HEK293 (cell line): Measurements from ENCODE around the gene TEDC2.

Source experiments
- CTCF ChIA-PET: fragments of 350-600 bp; formaldehyde crosslinking; extraction: SDS; loops from one replicate; lab custom pipeline; 2021; ENCODE audit warnings: antibody characterized with exemption; lab: Yijun Ruan, JAX
- POLR2A ChIA-PET: fragments of 300-600 bp; formaldehyde crosslinking; extraction: SDS; loops from one replicate; lab custom pipeline; 2020; ENCODE audit warnings: antibody characterized with exemption, inconsistent platforms; lab: Yijun Ruan, JAX
- H3K27ac ChIP-seq: fragments of 200-500 bp; sonication (Bioruptor generic); 2 replicates; pipeline ENCODE4 v1.5.1; 2014; ENCODE audit warnings: low read depth, low read length, control low read depth, inconsistent platforms; ENCODE audit errors: extremely low read depth
- H3K36me3 ChIP-seq, 2 experiments: fragments of 200-500 bp in 1 of 2; sonication (Bioruptor generic) in 1 of 2; 1 replicate in 1 of 2; 2 replicates in 1 of 2; pipeline ENCODE4 v1.5.1; 2014 to 2017; ENCODE audit warnings: inconsistent platforms in 2 of 2, low read length in 2 of 2; ENCODE audit not compliant: control insufficient read depth in 2 of 2, insufficient read depth in 1 of 2
- H3K4me1 ChIP-seq: fragments of 200-500 bp; sonication (Bioruptor generic); 2 replicates; pipeline ENCODE4 v1.5.1; 2014; ENCODE audit warnings: mild to moderate bottlenecking, low read length, inconsistent platforms; ENCODE audit not compliant: control insufficient read depth, insufficient read depth
- H3K4me3 ChIP-seq: 2 replicates; pipeline ENCODE4 v1.5.1; 2011; ENCODE audit warnings: low read depth, mild to moderate bottlenecking, control low read depth, low read length, moderate library complexity
- H3K9me3 ChIP-seq: fragments of 200-500 bp; sonication (Bioruptor generic); 2 replicates; pipeline ENCODE4 v1.5.1; 2014; ENCODE audit warnings: low read depth, low read length, inconsistent platforms; ENCODE audit not compliant: control insufficient read depth, insufficient read depth
- EGR2 ChIP-seq: fragments of 450-650 bp; formaldehyde crosslinking; IDR thresholded peaks from 2 replicates; pipeline ENCODE4 v1.5.1; 2016; ENCODE audit warnings: low read depth, missing biosample characterization, missing genetic modification characterization
- GFI1B ChIP-seq: fragments of 450-650 bp; formaldehyde crosslinking; IDR thresholded peaks from 2 replicates; pipeline ENCODE4 v1.5.1; 2016; ENCODE audit warnings: missing biosample characterization, missing genetic modification characterization
- HOXC10 ChIP-seq: sonication (generic); formaldehyde crosslinking; IDR thresholded peaks from 2 replicates; pipeline ENCODE4 v1.8.1; 2023; ENCODE audit warnings: mild to moderate bottlenecking, missing genetic modification reagents
- HOXD13 ChIP-seq: sonication (generic); formaldehyde crosslinking; IDR thresholded peaks from 2 replicates; pipeline ENCODE4 v1.8.0; 2022; ENCODE audit warnings: missing genetic modification reagents, borderline replicate concordance
- KLF16 ChIP-seq: fragments of 450-650 bp; formaldehyde crosslinking; IDR thresholded peaks from 2 replicates; pipeline ENCODE4 v1.5.1; 2017; ENCODE audit warnings: missing biosample characterization, missing genetic modification characterization
- PRDM1 ChIP-seq: fragments of 450-650 bp; formaldehyde crosslinking; IDR thresholded peaks from 2 replicates; pipeline ENCODE4; 2016; ENCODE audit warnings: missing biosample characterization, missing genetic modification characterization
- RBAK ChIP-seq: fragments of 450-650 bp; formaldehyde crosslinking; IDR thresholded peaks from 2 replicates; pipeline ENCODE4 v1.5.1; 2016; ENCODE audit warnings: missing biosample characterization, missing genetic modification characterization
- SP2 ChIP-seq: fragments of 450-650 bp; formaldehyde crosslinking; IDR thresholded peaks from 2 replicates; pipeline ENCODE4 v1.5.1; 2016; ENCODE audit warnings: missing biosample characterization, missing genetic modification characterization
- SP7 ChIP-seq: fragments of 450-650 bp; formaldehyde crosslinking; IDR thresholded peaks from 2 replicates; pipeline ENCODE4 v1.5.1; 2016; ENCODE audit warnings: missing biosample characterization, missing genetic modification characterization
- YY2 ChIP-seq: fragments of 450-650 bp; formaldehyde crosslinking; IDR thresholded peaks from 2 replicates; pipeline ENCODE4 v1.5.1; 2016; ENCODE audit warnings: missing biosample characterization, missing genetic modification characterization
- ZBTB48 ChIP-seq: fragments of 450-650 bp; formaldehyde crosslinking; IDR thresholded peaks from 2 replicates; pipeline ENCODE4 v1.5.1; 2016; ENCODE audit warnings: missing biosample characterization, missing genetic modification characterization
- ZBTB8A ChIP-seq: fragments of 450-650 bp; formaldehyde crosslinking; IDR thresholded peaks from 2 replicates; pipeline ENCODE4 v1.5.1; 2016; ENCODE audit warnings: missing biosample characterization, missing genetic modification characterization
- ZFP69B ChIP-seq: fragments of 450-650 bp; formaldehyde crosslinking; IDR thresholded peaks from 2 replicates; pipeline ENCODE4 v1.5.1; 2016; ENCODE audit warnings: missing biosample characterization, missing genetic modification characterization
- ZIC2 ChIP-seq: fragments of 450-650 bp; formaldehyde crosslinking; IDR thresholded peaks from 2 replicates; pipeline ENCODE4 v1.5.1; 2016; ENCODE audit warnings: missing biosample characterization, missing genetic modification characterization
- ZNF132 ChIP-seq: fragments of 450-650 bp; formaldehyde crosslinking; IDR thresholded peaks from 2 replicates; pipeline ENCODE4 v1.5.1; 2017; ENCODE audit warnings: missing biosample characterization, missing genetic modification characterization, borderline replicate concordance
- ZNF133 ChIP-seq: fragments of 450-650 bp; formaldehyde crosslinking; IDR thresholded peaks from 2 replicates; pipeline ENCODE4 v1.5.1; 2016; ENCODE audit warnings: missing biosample characterization, missing genetic modification characterization
- ZNF138 ChIP-seq: fragments of 450-650 bp; formaldehyde crosslinking; IDR thresholded peaks from 2 replicates; pipeline ENCODE4 v1.5.1; 2016; ENCODE audit warnings: missing biosample characterization, missing genetic modification characterization, borderline replicate concordance
- ZNF146 ChIP-seq: fragments of 450-650 bp; formaldehyde crosslinking; IDR thresholded peaks from 2 replicates; pipeline ENCODE4 v1.5.1; 2016; ENCODE audit warnings: missing biosample characterization, missing genetic modification characterization
- ZNF2 ChIP-seq: fragments of 450-650 bp; formaldehyde crosslinking; IDR thresholded peaks from 2 replicates; pipeline ENCODE4 v1.5.1; 2016; ENCODE audit warnings: missing biosample characterization, missing genetic modification characterization
- ZNF202 ChIP-seq: fragments of 450-650 bp; formaldehyde crosslinking; IDR thresholded peaks from 2 replicates; pipeline ENCODE4 v1.5.1; 2016; ENCODE audit warnings: missing biosample characterization, missing genetic modification characterization, borderline replicate concordance
- ZNF266 ChIP-seq: fragments of 450-650 bp; formaldehyde crosslinking; IDR thresholded peaks from 2 replicates; pipeline ENCODE4 v1.5.1; 2016; ENCODE audit warnings: missing biosample characterization, missing genetic modification characterization, low read depth
- ZNF292 ChIP-seq: fragments of 450-650 bp; formaldehyde crosslinking; IDR thresholded peaks from 2 replicates; pipeline ENCODE4 v1.5.1; 2016; ENCODE audit warnings: low read depth, missing biosample characterization, missing genetic modification characterization, borderline replicate concordance
- ZNF510 ChIP-seq: fragments of 450-650 bp; formaldehyde crosslinking; IDR thresholded peaks from 2 replicates; pipeline ENCODE4 v1.5.1; 2018; ENCODE audit warnings: mild to moderate bottlenecking, missing genetic modification characterization, missing biosample characterization; ENCODE audit not compliant: insufficient replicate concordance
- ZNF514 ChIP-seq: fragments of 450-650 bp; formaldehyde crosslinking; IDR thresholded peaks from 2 replicates; pipeline ENCODE4 v1.5.1; 2016; ENCODE audit warnings: missing biosample characterization, missing genetic modification characterization
- ZNF549 ChIP-seq: fragments of 450-650 bp; IDR thresholded peaks from 2 replicates; pipeline ENCODE4 v1.5.1; 2018; ENCODE audit warnings: missing biosample characterization, missing genetic modification characterization, mild to moderate bottlenecking, inconsistent platforms, moderate library complexity
- ZNF561 ChIP-seq: fragments of 450-650 bp; IDR thresholded peaks from 2 replicates; pipeline ENCODE4 v1.5.1; 2018; ENCODE audit warnings: missing biosample characterization, missing genetic modification characterization, borderline replicate concordance
- ZNF600 ChIP-seq: fragments of 450-650 bp; formaldehyde crosslinking; IDR thresholded peaks from 2 replicates; pipeline ENCODE4 v1.5.1; 2016; ENCODE audit warnings: missing biosample characterization, missing genetic modification characterization
- ZNF843 ChIP-seq: fragments of 450-650 bp; formaldehyde crosslinking; IDR thresholded peaks from 2 replicates; pipeline ENCODE4 v1.5.1; 2016; ENCODE audit warnings: missing biosample characterization, missing genetic modification characterization
- TF ChIP-seq, protein P1 (sequence below): fragments of 450-650 bp; formaldehyde crosslinking; IDR thresholded peaks from 2 replicates; pipeline ENCODE4 v1.5.0; 2017; ENCODE audit warnings: missing biosample characterization, missing genetic modification characterization, borderline replicate concordance
- TF ChIP-seq, protein P2 (sequence below): fragments of 450-650 bp; formaldehyde crosslinking; IDR thresholded peaks from 2 replicates; pipeline ENCODE4 v1.5.1; 2016; ENCODE audit warnings: missing biosample characterization, missing genetic modification characterization
- TF ChIP-seq, protein P3 (sequence below): fragments of 450-650 bp; formaldehyde crosslinking; IDR thresholded peaks from 2 replicates; pipeline ENCODE4 v1.5.1; 2016; ENCODE audit warnings: missing biosample characterization, missing genetic modification characterization
- TF ChIP-seq, protein P4 (sequence below): fragments of 450-650 bp; formaldehyde crosslinking; IDR thresholded peaks from 2 replicates; pipeline ENCODE4 v1.5.1; 2016; ENCODE audit warnings: missing biosample characterization, missing genetic modification characterization

TEDC2 gene

DNA sequence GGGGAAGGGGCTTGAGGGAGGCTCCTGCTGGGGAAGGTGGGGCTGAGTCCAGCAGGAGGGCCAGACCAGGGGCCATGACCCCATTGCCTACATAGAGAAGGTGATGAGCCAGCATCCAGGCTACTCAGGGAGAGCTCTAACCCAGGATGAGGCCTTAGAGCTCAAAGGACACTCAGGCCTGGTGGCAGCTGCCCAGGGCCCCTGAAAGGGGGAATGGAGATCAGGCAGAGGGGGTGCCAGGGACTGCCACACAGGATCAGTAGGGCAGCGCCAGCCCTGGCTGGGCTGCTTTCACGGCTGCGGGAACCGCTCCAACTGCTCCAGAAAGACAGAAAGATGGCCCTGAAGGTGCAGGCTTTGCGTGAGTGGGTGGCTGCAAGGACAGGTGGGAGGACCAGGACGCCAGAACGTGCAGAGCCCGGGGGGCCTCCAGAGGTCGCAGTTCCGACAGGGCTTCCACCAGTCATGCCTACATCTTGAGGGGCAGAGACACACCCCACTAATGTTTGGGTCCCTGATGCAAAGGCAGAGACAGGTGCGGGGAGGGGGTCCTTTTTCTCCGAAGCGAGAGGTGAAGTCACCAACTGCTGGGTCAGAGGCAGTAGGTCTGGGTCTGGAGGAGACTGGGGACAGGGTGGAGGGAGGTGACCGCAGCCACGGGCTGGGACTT lies 53.0 kb downstream of the TEDC2 start (continued):
- TF ChIP-seq, protein P1, sequence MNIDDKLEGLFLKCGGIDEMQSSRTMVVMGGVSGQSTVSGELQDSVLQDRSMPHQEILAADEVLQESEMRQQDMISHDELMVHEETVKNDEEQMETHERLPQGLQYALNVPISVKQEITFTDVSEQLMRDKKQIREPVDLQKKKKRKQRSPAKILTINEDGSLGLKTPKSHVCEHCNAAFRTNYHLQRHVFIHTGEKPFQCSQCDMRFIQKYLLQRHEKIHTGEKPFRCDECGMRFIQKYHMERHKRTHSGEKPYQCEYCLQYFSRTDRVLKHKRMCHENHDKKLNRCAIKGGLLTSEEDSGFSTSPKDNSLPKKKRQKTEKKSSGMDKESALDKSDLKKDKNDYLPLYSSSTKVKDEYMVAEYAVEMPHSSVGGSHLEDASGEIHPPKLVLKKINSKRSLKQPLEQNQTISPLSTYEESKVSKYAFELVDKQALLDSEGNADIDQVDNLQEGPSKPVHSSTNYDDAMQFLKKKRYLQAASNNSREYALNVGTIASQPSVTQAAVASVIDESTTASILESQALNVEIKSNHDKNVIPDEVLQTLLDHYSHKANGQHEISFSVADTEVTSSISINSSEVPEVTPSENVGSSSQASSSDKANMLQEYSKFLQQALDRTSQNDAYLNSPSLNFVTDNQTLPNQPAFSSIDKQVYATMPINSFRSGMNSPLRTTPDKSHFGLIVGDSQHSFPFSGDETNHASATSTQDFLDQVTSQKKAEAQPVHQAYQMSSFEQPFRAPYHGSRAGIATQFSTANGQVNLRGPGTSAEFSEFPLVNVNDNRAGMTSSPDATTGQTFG (tag by site-specific recombination), result 0 out of 2 replicates have a peak, but pooled peaks have one; percentile 33
- no peak for TF ChIP-seq ZNF514
- no peak for TF ChIP-seq ZNF549
- no peak for TF ChIP-seq HOXD13 (CRISPR knock-in tag)
- no peak for TF ChIP-seq ZNF2
- no peak for TF ChIP-seq ZNF561 (tag by site-specific recombination)
- TF ChIP-seq, protein P2, sequence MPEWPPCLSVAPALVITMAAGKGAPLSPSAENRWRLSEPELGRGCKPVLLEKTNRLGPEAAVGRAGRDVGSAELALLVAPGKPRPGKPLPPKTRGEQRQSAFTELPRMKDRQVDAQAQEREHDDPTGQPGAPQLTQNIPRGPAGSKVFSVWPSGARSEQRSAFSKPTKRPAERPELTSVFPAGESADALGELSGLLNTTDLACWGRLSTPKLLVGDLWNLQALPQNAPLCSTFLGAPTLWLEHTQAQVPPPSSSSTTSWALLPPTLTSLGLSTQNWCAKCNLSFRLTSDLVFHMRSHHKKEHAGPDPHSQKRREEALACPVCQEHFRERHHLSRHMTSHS (tag by site-specific recombination), result no peak
- peak; percentile 16; the same call in 1 of the 2 replicates for TF ChIP-seq ZNF600 (tag by site-specific recombination)
- no peak for TF ChIP-seq PRDM1 (tag by site-specific recombination)
- TF ChIP-seq GFI1B, result no peak
- no peak for TF ChIP-seq ZNF292

DNA sequence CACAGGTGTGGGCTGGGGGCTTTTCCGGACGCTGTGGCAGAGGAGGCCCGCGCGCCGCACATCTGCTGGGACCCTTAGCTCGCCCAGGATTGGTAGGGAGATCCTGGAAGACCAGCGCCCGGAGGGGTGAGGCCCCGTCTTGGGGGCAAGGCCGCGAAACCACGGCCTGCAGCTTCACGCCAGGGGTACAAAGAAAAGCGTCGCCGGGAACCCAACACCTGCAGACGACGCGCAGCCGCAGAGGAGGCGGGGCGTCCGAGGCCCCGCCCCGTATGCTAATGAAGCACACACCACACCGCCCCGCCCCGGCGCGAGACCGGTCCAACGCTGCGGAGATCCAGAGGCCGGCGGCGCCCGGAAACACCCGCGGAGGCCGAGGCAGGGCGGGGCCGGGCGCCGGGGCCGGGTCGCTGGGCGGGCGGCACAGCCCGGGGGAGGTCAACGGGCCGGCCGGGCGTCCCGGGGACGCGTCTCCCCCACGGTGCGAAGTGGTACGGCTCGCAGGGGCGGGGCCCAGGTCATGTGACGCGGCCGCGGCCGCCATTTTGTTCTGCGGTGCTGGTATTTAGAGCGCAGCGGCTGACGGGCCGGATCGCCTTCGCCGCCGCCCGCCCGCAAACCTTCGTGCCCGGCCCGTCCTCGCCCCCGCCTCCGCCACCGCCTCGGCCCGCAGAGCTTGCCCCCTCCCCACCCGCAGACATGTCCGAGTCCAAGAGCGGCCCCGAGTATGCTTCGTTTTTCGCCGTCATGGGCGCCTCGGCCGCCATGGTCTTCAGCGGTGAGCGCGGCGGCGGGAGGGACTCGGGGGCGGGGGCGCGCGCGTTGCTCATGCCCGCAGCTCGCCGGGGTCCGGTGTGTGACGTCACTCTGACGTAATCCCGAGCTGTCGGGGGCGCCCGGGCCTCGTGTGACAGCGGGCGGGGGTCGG lies 53.8 kb downstream of the TEDC2 start, which contains the start of gene ATP6V0C:
Gene ATP6V0C (plus strand): TSS at position 548 of the 928 bp plus-strand sequence. CDS start 152 bp downstream, at position 700.
- no peaks in the 10 kb centered on the region; the same call in 1 of the 2 replicates for H3K4me1 ChIP-seq
- H3K27ac ChIP-seq, result peak within 1 kb of the TSS; percentile 98
- H3K9me3 ChIP-seq, result no peaks in the 10 kb centered on the region
- ChIA-PET CTCF (interaction anchor here (0.6 to 5.6 kb wide), 2 partner anchors 12 to 195 kb away, joined by 3 to 27 read pairs; no protein-coding TSS in a partner anchor), POLR2A (interaction anchor here (0.6 to 2.0 kb wide), 7 partner anchors 12 to 358 kb away, joined by 4 to 8 read pairs (median 5); partner anchors contain the start of genes PDPK1 and TRAF7)
- H3K4me3 ChIP-seq, result peak within 1 kb of the TSS; percentile 90
- peaks cover 0 to 21% of the 10 kb centered on the region in 2 experiments; a peak in 1 of 3 replicates for H3K36me3 ChIP-seq
- TF ChIP-seq ZNF146 (tag by site-specific recombination) (peak; percentile 47; the same call in 1 of the 2 replicates), SP7 (tag by site-specific recombination) (peak; percentile 35), EGR2 (peak; percentile 64), ZBTB8A (tag by site-specific recombination) (peak; percentile 84), ZBTB48 (tag by site-specific recombination) (peak; percentile 42; the same call in 1 of the 2 replicates), HOXC10 (no peak), ZIC2 (tag by site-specific recombination) (peak; percentile 37), ZFP69B (tag by site-specific recombination) (0 out of 2 replicates have a peak, but pooled peaks have one; percentile 21), RBAK (tag by site-specific recombination) (no peak), ZNF202 (tag by site-specific recombination) (no peak), ZNF266 (tag by site-specific recombination) (no peak), ZNF510 (no peak), ZNF132 (tag by site-specific recombination) (no peak), KLF16 (tag by site-specific recombination) (peak; percentile 46; the same call in 1 of the 2 replicates), ZNF843 (no peak), ZNF133 (tag by site-specific recombination) (no peak), YY2 (tag by site-specific recombination) (peak; percentile 95), SP2 (peak; percentile 53), ZNF2 (0 out of 2 replicates have a peak, but pooled peaks have one; percentile 29), ZNF138 (tag by site-specific recombination) (no peak)
- TF ChIP-seq, protein P3, sequence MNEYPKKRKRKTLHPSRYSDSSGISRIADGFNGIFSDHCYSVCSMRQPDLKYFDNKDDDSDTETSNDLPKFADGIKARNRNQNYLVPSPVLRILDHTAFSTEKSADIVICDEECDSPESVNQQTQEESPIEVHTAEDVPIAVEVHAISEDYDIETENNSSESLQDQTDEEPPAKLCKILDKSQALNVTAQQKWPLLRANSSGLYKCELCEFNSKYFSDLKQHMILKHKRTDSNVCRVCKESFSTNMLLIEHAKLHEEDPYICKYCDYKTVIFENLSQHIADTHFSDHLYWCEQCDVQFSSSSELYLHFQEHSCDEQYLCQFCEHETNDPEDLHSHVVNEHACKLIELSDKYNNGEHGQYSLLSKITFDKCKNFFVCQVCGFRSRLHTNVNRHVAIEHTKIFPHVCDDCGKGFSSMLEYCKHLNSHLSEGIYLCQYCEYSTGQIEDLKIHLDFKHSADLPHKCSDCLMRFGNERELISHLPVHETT (tag by site-specific recombination), result no peak; the same call in 1 of the 2 replicates
- TF ChIP-seq, protein P4, sequence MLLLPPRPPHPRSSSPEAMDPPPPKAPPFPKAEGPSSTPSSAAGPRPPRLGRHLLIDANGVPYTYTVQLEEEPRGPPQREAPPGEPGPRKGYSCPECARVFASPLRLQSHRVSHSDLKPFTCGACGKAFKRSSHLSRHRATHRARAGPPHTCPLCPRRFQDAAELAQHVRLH (tag by site-specific recombination), result no peak
